Muscle of leg (tissue), 11 donors: ENCODE data around the gene PCBP3. TPM values are rescaled to one million over a fixed set of nuclear protein-coding genes. Genes with fewer than 3 reads are reported as not detected.

Experiments
- DNase-seq: peaks from one replicate; pipeline ENCODE4 v3.0.0; 2013
- H3K27ac ChIP-seq: one replicate; pipeline ENCODE4 v1.5.1; 2013; ENCODE audit warnings: mild to moderate bottlenecking, low read length, control low read depth
- H3K27me3 ChIP-seq: one replicate; pipeline ENCODE4 v1.6.1; 2013; ENCODE audit warnings: low read length; ENCODE audit not compliant: control insufficient read depth, insufficient read depth
- H3K36me3 ChIP-seq: one replicate; pipeline ENCODE4 v1.6.1; 2013; ENCODE audit warnings: low read length; ENCODE audit not compliant: control insufficient read depth, insufficient read depth
- H3K4me1 ChIP-seq: one replicate; pipeline ENCODE4 v1.6.1; 2013; ENCODE audit warnings: low read length; ENCODE audit not compliant: control insufficient read depth, insufficient read depth
- H3K4me3 ChIP-seq: one replicate; pipeline ENCODE4 v1.5.1; 2013; ENCODE audit warnings: low read length, control low read depth
- H3K9me3 ChIP-seq: replicated peaks from 2 replicates; pipeline ENCODE4 v1.6.1; 2013; ENCODE audit warnings: low read depth, low read length; ENCODE audit not compliant: control insufficient read depth
- WGBS: methylation state at CpG from one replicate; pipeline ENCODE4 v1.1.5; 2013; ENCODE audit warnings: missing lambda C conversion rate; ENCODE audit not compliant: insufficient coverage; 5-methylcytosine and 5-hydroxymethylcytosine counted together
- polyA plus RNA-seq, 8 donors: library from polyadenylated mRNA; unstranded; fragments of 120-200 nt; gene quantifications; one replicate each; pipeline versions ENCODE4 v1.2.1 to v1.2.3, GENCODE V29; 2013; ENCODE audit warnings: inconsistent platforms in 1 of 8, low replicate concordance in 1 of 8; ENCODE audit not compliant: insufficient read length in 8 of 8, insufficient read depth in 1 of 8
- total RNA-seq: library from RNA; stranded (reverse); fragments of 120-200 nt; gene quantifications from one replicate; pipeline ENCODE4 v1.2.4, GENCODE V29; 2013

Gene PCBP3
- total and polyA plus RNA-seq, 9 donors, result 0.76 to 2.3 (median 1.2) TPM

GRCh38 chr21:45941717-45942546, 298.4 kb downstream of the PCBP3 start:
- peaks cover 21% of the 10 kb centered on the region for H3K4me1 ChIP-seq
- no peaks in the 10 kb centered on the region for H3K9me3 ChIP-seq
- no peaks in the 10 kb centered on the region for H3K27me3 ChIP-seq
- no peak for DNase-seq
- H3K4me3 ChIP-seq, result no peak overlapping the region
- 74% methylated on average over 15 of the region's 32 CpGs for WGBS
- no peaks in the 10 kb centered on the region for H3K36me3 ChIP-seq
- no peak overlapping the region for H3K27ac ChIP-seq

DNA sequence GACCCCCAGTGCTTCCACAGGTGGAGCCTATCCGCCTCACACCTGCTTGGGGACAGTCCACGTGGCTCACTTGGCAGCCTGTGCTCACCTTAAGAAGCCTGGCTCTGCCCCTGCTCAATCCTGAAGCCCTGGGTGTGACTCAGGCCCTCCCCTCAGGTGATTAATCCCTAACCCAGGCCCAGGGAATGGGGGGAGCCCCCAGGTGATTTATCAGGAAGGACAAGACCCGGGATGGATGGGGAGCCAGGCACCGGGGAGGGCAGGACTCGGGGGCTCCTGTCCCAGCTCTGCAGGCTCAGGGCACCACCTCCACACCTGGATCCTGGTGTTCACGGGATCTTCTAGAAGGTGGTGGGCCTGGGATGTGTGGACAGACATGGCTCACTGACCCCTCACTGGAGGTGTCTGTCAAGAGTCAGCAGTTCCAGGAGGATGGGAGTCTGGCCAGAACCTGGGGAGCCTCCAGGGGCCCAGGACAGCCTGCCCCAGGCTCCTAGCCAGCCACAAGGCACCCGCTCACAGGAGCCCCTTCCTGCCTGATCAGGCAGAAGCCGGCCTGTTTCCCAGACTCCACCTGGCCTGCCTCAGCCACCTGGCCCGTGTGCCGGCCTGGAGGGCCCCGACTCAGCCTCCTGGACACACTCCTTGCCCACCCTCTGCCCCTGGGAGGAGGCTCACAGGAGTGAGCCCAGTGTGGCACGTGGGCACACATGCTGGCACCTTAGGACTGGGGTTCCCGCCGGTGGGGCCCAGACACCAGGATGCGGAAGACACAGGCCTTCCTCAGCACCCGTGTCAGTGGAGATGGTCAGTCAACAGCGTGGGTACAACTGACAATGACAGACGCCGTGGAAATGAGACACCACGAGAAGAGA, 299.5 kb downstream of the PCBP3 start:
- Histone ChIP-seq H3K27ac (no peak overlapping the region), H3K9me3 (no peaks in the 10 kb centered on the region), H3K36me3 (no peaks in the 10 kb centered on the region), H3K4me3 (no peak overlapping the region), H3K27me3 (peaks cover 3% of the 10 kb centered on the region), H3K4me1 (peaks cover 19% of the 10 kb centered on the region)
- DNase-seq, result no peak
- 76% methylated on average over 19 of the region's 20 CpGs for WGBS

GRCh38 chr21:45943630-45944540, 300.4 kb downstream of the PCBP3 start:
- H3K27me3 ChIP-seq, result peaks cover 5% of the 10 kb centered on the region
- no peak overlapping the region for H3K4me3 ChIP-seq
- no peaks in the 10 kb centered on the region for H3K36me3 ChIP-seq
- no peak for DNase-seq
- H3K9me3 ChIP-seq, result no peaks in the 10 kb centered on the region
- H3K27ac ChIP-seq, result no peak overlapping the region
- peaks cover 12% of the 10 kb centered on the region for H3K4me1 ChIP-seq
- WGBS, result 84% methylated on average over 8 of the region's 8 CpGs

- DNase-seq, result no peak
- WGBS, result 85% methylated on average over 12 of the region's 14 CpGs
Measured at GRCh38 chr21:45944601-45945000, 301.1 kb downstream of the PCBP3 start.

DNA sequence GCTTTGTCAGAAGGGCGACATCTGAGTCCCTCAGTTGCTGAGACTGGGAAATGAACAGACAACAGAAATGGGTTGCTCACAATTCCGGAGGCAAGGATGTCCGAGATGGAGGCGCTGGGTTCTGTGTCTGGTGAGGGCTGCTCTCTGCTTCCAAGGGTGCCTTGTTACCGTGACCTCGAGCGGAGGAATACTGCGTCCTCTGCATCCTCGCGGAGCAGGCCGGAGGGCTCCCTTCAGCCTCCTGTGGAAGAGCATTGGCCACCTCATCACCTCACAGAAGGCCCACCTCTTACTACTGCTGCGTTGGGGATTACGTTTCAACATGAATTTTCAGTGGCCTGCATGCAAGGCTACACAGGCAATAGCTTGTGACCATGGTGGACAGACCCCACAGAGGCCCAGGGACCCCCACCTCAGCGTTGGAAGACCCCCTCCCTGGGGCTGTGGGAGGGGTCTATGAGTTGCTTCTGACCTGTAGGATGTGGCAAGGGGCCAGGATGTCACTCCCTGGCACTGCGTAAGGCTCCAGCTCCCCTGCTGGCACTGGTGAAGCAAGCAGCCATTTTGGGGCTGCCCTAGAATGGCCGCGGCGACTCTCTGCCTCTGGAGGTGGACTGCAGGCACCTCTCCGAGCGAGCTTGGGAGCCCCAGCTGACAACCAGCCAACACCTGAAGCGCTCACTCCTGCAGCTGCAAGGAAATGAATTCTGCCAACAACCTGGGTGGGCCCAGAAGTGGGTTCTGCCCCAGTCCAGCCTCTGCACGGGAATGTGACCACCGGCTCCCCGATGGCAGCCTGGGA, 301.7 kb downstream of the PCBP3 start:
- Histone ChIP-seq H3K27me3 (peaks cover 5% of the 10 kb centered on the region), H3K27ac (no peak overlapping the region), H3K4me3 (no peak overlapping the region), H3K36me3 (no peaks in the 10 kb centered on the region), H3K9me3 (no peaks in the 10 kb centered on the region), H3K4me1 (peaks cover 24% of the 10 kb centered on the region)
- DNase-seq, result no peak
- WGBS, result 61% methylated on average over 20 of the region's 24 CpGs

More at GRCh38 chr21:45944601-45945000, 301.1 kb downstream of the PCBP3 start:
- H3K27me3 ChIP-seq, result peaks cover 5% of the 10 kb centered on the region
- H3K9me3 ChIP-seq, result no peaks in the 10 kb centered on the region
- no peak overlapping the region for H3K4me3 ChIP-seq
- peaks cover 17% of the 10 kb centered on the region for H3K4me1 ChIP-seq
- no peaks in the 10 kb centered on the region for H3K36me3 ChIP-seq
- no peak overlapping the region for H3K27ac ChIP-seq

- no peaks in the 10 kb centered on the region for H3K9me3 ChIP-seq
- WGBS, result 63% methylated on average over 12 of the region's 12 CpGs
- H3K27me3 ChIP-seq, result peaks cover 5% of the 10 kb centered on the region
- H3K4me3 ChIP-seq, result no peak overlapping the region
- no peak overlapping the region for H3K27ac ChIP-seq
- no peak for DNase-seq
- no peaks in the 10 kb centered on the region for H3K36me3 ChIP-seq
- peaks cover 29% of the 10 kb centered on the region for H3K4me1 ChIP-seq
Measured at GRCh38 chr21:45945868-45946210, 302.3 kb downstream of the PCBP3 start.

DNA sequence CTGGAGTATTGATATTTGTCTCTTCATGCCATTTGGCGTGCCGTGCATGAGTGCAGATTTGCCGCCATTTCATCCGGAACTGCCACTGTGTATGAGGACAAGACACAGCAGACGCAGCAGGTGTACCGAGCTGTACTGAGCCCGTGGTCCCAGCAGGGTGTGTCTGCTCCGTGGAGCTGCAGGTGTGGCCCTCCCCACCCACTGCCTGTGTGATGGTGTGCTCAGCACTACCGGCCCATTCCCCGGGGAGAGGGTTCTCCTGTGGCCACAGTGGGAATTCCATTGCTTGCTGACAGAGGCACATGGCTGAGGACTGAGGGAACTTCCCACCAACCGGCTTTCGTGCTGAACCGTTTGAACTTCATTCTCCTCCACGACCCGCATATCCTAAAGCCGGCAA, 303.8 kb downstream of the PCBP3 start:
- peaks cover 5% of the 10 kb centered on the region for H3K27me3 ChIP-seq
- no peaks in the 10 kb centered on the region for H3K36me3 ChIP-seq
- DNase-seq, result no peak
- 85% methylated on average over 14 of the region's 16 CpGs for WGBS
- H3K4me3 ChIP-seq, result no peak overlapping the region
- no peaks in the 10 kb centered on the region for H3K9me3 ChIP-seq
- no peak overlapping the region for H3K27ac ChIP-seq
- H3K4me1 ChIP-seq, result peaks cover 40% of the 10 kb centered on the region

DNA sequence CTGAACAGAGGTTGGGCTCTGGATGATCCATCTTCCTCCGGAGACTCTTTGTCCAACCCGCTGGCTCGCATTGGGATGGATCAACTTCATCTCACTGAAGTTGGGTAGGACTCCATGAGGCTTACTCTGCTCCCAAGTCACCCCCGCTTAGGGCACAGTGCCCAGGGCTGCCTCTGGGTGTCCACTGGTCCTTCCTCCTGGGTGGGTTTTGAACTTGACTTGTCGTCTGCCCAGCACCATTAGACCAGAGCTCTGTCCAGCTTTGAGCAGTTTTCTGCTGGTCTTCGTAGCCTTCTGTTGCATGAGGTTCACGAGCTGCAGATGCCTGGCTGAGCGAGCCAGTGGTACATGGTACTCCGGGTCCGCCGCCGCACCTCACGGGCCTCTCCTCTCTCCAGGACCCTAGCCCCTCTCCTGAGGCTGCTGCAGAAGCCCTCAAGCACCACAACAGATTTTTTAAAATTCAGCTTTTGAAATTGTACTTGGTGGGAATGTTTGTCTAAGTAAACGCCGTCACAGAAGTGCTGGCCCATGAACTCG, 304.3 kb downstream of the PCBP3 start:
- Histone ChIP-seq H3K9me3 (no peaks in the 10 kb centered on the region), H3K4me3 (no peak overlapping the region), H3K27me3 (peaks cover 5% of the 10 kb centered on the region), H3K4me1 (peaks cover 40% of the 10 kb centered on the region), H3K36me3 (no peaks in the 10 kb centered on the region), H3K27ac (no peak overlapping the region)
- no peak for DNase-seq
- WGBS, result 91% methylated on average over 7 of the region's 16 CpGs

DNA sequence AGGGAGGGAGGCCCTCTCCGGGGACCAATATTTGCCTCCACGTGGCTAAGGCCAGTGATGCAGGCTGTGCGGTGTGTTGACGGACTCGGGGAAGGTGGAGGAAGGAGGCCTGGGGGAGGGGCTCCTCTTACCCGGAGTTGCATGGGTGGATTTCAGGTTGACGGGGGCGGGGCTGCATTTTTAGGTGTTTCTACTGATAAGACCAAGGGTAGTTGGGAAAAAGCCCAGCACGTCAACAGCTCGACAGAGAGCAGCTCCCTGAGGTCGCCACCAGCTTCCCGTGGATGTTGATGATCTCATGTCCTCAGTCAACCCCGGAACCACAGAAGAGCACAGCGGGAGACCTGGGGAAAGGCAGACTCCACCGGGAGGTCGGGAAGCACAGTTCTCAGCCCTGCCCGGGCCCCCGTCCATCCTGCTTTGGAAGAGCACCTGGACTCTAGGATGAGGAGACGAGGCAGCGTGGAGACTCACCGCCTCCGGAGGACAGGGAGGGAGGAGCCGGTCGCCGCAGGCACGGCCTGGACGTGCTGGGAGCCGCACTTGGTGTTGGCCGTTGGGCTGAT, 305.1 kb downstream of the PCBP3 start:
- no peak for DNase-seq
- Histone ChIP-seq H3K27ac (no peak overlapping the region), H3K27me3 (peaks cover 5% of the 10 kb centered on the region), H3K4me1 (peaks cover 44% of the 10 kb centered on the region), H3K9me3 (no peaks in the 10 kb centered on the region), H3K4me3 (no peak overlapping the region), H3K36me3 (no peaks in the 10 kb centered on the region)
- WGBS, result 48% methylated on average over 25 of the region's 29 CpGs
